ENCODE data around the gene HSP90AA1.
"Not testable (repeated sequence)": the region's sequence is repeated elsewhere in the genome, so short reads cannot be mapped to it uniquely, and the experiment has no call there.

Gene HSP90AA1

GRCh38 chr14:102094101-102094500 is 7.3 kb upstream of the HSP90AA1 start:
- no peak for DNase-seq (ENCODE audit: low spot score)

- DNase-seq (ENCODE audit: low spot score): no peak
These were observed 6.0 kb upstream of the HSP90AA1 start for GRCh38 chr14:102092806-102093205.

GRCh38 chr14:102090713-102091112 is 3.9 kb upstream of the HSP90AA1 start:
- DNase-seq (ENCODE audit: low spot score): no peak

- DNase-seq (ENCODE audit: low spot score): no peak
These were observed 2.9 kb upstream of the HSP90AA1 start for GRCh38 chr14:102089621-102090343.

- DNase-seq (ENCODE audit: low spot score): peak; percentile 76
These were observed 1.4 kb upstream of the HSP90AA1 start for GRCh38 chr14:102088012-102088792.

DNA sequence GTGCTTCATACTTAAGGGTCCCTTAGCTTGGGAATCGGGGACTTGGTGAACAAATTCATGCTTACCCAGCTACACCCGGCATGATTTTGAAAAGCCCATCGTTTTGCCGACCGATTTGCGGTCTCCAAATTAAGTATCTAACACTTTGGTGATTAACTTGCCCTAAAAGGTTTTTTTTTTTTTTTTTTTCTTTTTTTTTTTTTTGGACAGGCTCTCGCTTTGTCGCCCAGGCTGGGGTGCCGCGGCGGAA is 843 bp upstream of the HSP90AA1 start:
- no peak for DNase-seq (ENCODE audit: low spot score)

DNA sequence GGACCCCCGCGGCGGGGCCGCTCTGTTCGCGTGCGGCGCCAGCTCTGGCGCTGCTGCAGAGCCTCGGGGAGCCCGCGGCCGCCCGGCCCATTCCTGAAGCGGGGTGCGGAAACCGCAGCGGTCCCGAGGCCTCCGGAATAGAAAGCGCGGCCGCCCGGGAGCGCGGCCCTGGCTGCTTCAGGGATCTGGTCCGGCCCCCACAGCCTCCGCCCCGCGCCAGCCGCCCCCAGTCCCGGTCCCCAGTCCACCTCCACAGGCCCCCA is 204 bp downstream of the HSP90AA1 start:
- no peak for DNase-seq (ENCODE audit: low spot score)

DNA sequence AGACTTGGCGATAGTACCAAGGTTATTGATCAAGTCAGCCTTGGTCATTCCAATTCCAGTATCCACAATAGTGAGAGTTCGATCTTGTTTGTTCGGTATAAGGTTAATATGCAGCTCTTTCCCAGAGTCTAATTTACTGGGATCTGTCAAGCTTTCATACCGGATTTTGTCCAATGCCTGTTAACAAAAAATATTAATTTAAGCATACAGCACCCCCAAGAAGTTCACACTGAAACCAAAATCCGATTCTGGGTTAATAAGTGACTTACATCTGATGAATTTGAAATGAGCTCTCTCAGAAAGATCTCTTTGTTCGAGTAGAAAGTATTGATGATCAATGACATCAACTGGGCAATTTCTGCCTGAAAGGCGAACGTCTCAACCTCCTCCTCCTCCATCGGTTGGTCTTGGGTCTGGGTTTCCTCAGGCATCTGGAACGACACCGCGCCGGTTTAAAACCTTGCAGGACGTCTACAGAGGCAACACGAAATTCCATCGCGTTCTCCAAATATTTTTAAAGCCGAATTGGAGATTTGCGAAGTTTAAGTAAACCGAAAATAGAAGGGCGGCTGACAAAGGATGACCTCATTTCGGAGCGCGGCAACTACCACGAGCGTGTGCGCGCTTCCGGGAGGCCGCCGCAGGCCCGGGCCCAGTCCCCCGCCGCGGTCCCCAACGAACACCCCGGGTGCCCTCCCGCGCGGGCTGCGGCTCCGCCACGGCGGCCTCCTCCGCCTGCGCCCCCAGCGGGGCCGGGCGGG is 716 bp downstream of the HSP90AA1 start:
- no peak for DNase-seq (ENCODE audit: low spot score)

DNA sequence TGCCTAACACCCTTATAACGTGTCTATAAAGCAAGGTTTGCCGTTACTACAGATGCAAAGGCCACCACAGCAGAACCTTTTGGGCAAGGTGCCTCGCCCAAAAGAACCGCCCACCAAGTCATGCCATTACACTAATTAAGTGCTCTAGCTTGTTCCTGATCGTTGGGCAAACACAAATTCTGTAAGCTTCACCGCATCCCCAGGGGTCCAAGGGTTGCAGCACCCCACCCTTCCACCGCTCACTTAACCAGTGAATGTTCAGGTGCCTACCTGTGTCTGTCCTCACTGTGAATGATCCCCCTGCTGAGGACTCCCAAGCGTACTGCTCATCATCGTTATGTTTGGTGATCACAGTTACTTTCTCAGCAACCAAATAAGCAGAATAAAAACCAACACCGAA is 1.4 kb downstream of the HSP90AA1 start:
- DNase-seq (ENCODE audit: low spot score): no peak

DNA sequence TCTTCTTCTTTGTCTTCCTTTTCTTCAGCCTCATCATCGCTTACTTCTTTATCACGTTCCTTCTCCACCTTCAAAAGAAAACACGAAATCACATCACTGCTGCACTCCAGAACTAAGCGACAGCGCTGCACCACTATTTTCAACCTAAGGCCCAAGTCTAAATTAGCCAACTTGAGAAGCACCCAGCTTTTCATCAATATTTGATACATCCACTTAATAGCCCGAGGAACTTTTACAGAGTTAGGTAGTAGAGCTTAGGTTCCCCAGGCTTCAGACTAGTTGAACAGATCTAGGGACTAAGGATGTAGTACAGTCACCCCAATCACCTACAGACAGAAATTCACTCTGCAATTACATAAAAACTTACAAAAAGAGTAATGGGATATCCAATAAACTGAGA is 1.9 kb downstream of the HSP90AA1 start:
- no peak for DNase-seq (ENCODE audit: low spot score)

DNA sequence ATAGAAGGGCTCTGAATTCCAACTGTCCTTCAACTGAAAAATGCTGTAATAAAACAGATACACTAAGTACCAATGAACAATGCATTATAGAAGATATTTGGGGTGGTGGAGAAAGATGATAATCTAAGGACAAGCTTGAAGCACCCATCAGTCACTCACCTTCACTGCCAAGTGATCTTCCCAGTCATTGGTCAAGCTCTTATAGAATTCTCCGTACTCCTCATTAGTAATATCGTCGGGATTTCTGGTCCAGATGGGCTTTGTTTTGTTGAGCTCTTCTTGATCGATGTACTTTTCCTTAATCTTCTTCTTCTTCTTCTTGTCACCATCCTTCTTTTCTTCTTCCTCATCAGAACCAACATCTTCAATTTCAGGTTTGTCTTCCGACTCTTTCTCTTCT is 2.3 kb downstream of the HSP90AA1 start:
- not testable (repeated sequence) for DNase-seq (ENCODE audit: low spot score)

DNA sequence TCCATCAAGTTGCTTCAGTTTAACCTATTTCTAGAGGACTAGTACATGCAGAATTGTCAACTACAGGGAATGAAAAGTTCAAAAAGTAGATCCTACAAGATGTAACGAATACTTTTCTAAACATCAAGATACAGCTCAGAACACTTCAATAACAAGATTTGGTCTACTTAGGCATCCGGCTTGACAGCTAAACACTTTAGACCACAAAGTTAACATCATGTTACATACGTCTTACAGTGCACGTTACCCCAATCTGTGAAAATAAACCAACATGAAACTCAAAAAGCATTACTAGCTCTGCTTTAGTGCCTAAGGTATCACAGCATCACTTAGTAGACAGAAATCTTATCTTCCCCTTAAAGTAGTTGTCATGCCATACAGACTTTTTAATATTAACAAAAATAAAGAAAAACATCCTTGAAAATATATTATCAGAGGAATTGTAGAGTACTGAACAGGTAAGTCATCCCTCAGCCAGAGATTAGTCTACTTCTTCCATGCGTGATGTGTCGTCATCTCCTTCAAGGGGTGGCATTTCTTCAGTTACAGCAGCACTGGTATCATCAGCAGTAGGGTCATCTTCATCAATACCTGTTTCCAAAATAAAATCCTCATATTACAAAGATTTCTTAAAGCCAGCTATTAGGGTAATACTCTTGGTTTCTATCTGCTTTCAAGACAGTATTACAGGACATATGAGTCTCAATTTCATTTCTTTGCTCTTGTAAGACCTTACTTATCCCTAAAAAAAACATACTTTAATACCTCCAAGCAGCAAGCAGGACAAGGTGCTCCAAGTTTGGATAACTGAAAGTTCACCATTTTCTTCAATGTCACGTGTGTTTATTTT is 5.4 kb downstream of the HSP90AA1 start:
- no peak for DNase-seq (ENCODE audit: low spot score)

DNA sequence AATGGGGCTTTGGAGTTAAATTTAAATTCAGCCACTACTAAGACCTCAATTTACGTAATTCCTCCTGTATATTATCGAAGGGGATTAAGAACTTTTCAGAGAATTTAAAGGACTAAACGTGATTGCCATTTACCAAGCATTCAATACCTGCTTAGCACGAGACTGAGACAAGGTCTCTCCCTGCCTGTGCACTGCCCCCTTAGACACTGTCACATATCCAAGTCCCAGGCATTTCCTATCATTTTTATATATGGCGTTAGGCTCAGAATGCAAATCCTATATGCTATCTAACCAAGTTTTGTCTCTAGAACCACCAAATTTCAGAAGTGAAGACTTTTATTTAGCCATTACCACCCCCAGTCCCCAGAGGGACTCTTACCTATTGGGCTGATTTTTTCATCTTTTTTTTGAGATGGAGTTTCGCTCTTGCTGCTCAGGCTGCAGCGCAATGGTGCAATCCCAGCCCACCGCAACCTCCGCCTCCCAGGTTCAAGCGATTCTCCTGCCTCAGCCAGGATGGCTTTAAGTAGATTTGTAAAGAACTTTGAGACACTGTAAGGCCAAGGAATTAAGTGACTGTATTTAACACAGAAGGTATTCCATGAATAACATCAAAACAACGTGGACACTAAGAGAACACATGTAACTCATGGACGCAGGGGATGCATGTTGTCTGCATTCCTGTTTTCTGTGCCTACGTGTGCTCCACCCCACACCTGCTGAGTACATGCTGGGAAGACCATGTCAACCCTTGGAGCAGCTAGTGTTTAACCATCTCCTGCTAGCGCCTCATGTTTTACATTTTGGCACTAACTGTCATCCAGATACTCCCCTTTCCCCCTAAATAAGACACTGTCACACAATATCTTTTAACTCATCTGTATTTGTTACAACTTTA is 6.4 kb downstream of the HSP90AA1 start:
- no peak for DNase-seq (ENCODE audit: low spot score)

DNA sequence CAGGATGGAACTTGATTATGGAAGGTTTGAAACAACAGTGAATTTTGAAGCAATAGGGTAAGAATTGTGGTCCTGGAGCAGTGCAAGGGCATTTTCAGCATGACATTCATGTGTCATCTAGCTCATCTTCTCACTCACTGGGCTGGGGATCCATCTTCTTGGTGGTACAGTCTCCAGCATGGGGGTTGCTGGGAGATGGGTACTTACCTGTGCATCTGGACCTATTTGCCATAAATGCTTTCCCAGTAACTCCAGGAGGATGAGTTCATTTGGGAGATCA is 7.2 kb downstream of the HSP90AA1 start:
- no peak for DNase-seq (ENCODE audit: low spot score)

DNA sequence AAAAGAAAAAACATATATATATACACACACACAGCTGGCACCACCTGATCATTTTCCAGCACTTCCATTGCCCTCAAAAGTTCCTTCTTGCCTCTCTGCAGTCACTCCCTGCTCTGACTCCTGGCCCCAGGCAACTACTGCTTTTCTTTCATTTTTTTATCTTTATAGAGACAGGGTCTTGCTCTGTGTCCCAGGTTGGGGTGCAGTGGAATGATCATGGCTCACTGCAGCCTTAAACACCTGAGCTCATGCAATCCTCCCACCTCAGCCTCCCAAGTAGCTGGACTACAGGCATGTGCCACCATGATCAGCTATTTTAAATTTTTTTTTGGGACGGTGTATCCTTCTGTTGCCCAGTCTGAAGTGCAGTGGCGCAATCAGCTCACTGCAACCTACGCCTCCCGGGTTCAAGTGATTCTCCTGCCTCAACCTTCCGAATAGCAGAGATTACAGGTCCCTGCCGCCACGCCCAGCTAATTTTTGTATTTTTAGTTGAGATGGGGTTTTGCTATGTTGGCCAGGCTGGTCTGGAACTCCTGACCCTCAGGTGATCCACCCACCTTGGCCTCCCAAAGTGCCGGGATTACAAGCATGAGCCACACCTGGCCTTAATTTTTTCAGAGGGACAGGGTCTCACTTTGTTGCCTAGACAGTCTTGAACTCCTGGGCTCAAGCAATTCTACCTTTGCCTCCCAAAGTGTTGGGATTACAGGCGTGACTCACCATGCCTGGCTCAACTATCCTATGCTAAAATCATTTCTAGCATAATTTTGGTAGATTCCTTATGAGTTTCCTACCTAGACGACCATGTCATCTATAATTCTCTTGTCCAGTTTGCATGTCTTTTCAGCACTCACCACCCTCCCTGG is 7.8 kb downstream of the HSP90AA1 start:
- no peak for DNase-seq (ENCODE audit: low spot score)

DNA sequence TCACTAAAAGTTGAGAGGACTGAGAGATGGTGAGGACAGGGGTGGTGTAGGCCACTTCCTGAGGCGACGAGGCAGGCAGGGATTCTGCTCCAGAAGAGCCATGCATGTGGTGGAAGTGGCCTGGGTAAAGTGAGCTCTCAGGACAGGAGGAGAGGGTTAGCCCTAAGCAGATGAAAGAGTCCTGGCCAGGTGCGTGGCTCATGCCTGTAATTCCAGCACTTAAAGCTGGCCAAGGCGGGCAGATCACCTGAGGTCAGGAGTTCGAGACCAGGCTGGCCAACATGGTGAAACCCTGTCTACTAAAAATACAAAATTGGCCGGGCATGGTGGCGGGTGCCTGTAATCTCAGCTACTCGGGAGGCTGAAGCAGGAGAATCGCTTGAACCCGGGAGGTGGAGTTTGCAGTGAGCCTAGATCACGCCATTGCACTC is 8.5 kb downstream of the HSP90AA1 start:
- DNase-seq (ENCODE audit: low spot score): not testable (repeated sequence)

DNA sequence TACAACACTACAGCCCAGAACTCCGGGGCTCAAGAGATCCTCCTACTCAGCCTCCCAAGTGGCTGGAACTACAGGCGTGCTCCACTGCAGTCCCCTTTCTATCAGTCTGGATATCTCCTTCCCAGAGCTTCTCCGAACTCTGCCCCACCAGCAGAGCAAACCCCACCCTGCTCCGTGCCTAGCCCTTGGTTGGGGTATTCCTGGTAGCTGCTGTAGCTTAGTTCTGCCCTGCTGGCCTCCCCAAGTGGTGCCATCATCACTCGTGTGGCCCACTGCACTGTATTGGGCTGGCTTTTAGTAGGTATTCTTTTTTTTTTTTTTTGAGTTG is 9.5 kb downstream of the HSP90AA1 start:
- DNase-seq (ENCODE audit: low spot score): no peak

GRCh38 chr14:102075155-102075554 is 11.7 kb downstream of the HSP90AA1 start:
- no peak for DNase-seq (ENCODE audit: low spot score)

- DNase-seq (ENCODE audit: low spot score): no peak
These were observed 12.4 kb downstream of the HSP90AA1 start for GRCh38 chr14:102074415-102074964.

DNA sequence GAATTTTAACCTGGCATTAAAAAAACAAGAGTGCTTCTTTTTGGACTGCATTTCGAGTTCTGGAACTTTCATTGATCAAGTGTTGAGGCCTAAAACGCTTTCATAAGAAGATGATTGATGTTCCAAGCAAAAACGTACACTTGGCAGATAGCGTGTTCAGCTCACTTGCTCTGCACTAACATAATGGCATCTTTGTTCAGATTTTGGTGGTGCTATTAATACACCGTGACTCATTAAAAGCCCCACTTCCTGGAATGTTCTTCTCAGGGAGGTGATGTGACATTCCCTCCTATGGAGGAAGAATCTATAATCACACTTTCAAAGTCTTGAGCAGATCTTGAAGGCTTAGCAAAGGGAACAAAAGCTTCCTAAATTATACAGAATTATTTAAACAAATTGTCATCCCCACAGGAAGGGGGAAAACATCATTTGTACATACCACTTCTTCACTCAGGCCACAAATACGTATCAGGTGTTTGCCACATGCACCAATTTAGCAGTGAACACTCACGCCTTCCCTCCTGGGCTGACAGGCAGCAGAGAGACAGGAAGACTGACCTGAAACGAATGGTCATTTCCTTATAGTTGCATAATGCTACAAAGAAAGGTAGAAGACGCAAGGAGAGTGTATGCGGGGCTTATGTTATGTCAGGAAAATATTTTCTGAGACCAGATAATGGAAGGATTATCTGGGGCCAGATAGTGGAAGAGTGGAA is 15.4 kb downstream of the HSP90AA1 start:
- DNase-seq (ENCODE audit: low spot score): no peak
